NCI-H2029 (cell line): ENCODE results near the gene TENM4.
A peak's percentile ranks its signal among the peaks of the same experiment; 100 is the strongest.

Experiments used
- DNase-seq: peaks from one replicate; lab custom pipeline; 2025; lab: John Stamatoyannopoulos, UW

The TENM4 gene

DNA sequence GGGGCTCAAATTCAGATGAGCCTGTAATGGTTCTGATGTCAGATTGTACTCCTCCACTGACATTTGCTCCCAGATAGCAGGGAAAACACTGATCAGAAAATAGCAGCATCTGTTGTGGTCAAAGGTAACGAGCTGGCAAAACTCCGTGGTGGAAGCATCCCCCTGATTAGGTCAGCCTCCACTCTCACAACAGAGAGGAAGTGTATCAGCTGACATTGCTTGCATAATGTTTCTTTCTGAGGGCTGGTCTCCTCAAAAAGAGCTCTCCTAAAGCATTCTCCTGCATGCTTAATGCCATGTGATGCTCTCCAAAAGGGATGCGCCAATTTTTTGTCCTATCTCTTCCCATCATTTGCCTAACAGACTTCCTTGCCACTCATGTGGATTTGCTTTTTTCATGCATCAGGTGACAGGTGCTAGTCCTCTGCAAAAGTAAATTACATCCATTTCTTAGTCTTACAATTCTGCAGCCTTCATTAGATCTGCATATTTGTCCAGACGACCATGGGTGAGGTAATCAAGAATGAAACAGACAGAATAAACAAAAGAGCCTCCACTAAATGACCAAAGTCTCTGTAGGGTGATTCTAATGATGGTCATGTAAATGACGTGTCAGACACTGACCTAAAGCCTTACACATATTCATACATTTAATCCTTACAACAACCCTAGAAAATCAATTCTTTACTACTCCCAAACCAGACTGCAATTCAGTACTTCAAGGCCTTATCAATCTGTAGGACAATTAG is 6.4 kb upstream of the TENM4 start:
- no peak for DNase-seq

DNA sequence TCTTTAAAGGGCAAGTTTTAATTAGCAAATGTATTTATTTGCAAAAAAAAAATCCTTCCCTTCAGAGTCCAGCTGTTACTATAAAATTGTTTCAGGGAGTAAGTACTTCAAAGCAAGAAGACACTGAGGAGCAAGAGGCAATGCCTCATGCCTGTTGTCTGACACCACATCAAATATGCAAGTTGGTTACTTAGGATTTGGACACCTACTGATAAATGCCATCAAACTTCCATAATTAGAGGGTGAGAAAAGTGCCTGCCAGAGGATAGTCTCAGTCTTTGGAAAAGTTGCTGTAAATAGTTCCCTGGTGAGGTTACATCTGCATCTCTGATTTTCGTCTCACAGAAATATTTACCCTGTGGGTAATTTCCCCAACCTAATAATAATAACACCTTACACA is 4.1 kb upstream of the TENM4 start:
- no peak for DNase-seq

DNA sequence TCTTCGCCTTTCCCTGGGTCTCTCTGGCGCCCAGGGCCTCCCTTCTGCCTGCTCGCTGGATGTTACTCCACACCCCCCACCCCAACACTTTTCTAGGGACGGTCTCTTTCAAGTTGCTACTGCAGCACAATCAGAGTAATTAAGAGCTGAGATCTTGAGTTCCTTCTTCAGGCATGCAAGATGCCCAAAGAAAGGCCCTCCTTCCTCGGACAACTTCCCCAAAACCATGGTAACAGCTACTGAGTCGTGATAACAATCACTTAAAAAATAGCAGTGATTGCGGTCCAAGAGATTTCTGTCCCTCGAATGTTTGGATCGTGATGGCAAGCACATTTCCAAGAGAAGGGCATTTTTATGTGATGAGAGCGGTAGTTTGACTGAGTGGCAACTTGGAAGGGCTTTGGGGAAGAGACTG is 638 bp upstream of the TENM4 start:
- DNase-seq, result no peak

DNA sequence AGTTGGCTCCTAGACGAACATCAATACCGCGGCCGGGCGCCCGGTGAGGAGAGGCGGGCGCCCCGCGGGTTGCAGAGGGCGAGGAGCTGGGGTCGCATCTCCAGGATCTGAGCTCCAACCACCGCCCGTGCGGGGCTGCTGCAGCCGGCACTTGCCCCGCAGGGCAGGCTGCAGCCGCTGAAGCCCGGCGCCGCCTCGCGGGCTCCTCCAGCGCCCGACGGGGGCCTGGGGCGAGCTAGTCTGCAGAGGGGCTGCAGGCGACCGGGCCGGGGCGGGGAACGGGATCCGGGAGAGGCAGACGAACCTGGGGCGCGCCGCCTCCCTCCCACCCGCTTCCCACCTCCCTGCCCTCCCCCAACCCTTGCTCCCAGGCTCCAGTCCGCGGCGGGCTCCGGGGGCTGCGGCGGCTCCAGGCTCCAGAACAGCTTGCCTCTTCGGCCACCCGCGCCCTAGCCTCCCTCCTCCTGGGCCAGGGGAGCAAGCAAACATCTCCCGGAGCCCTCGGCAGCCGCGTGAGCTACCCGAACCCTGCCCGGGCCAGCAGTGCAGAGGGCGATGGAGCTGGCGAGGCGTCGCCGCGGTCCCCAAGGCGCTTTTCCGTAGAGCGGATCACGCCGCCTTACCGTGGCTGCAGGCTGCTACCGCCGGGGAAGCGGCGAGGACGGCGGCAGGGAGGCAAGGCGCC is 802 bp downstream of the TENM4 start:
- peak; percentile 37 for DNase-seq

DNA sequence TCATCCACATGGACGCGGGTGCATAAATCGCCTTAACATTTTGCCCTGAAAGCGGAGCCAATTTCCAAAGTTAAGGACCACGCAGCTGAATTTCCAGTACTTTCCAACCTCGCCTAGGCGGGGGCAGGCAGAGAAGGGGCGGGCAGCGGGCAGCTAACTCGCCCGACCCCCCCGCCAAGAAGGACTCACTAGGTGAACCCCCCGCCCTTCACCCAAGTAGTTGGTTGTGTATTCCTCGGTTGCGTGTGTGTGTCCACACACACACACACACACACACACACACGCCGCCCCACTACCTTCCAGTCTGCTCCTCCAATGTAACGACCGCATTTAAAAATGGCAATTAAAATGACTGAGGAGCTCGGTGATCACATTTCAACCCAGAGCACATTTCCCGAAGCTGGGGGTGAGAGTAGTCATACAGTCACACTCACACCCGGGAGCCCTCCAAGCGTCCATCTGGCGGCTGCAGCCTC is 1.4 kb downstream of the TENM4 start:
- no peak for DNase-seq

DNA sequence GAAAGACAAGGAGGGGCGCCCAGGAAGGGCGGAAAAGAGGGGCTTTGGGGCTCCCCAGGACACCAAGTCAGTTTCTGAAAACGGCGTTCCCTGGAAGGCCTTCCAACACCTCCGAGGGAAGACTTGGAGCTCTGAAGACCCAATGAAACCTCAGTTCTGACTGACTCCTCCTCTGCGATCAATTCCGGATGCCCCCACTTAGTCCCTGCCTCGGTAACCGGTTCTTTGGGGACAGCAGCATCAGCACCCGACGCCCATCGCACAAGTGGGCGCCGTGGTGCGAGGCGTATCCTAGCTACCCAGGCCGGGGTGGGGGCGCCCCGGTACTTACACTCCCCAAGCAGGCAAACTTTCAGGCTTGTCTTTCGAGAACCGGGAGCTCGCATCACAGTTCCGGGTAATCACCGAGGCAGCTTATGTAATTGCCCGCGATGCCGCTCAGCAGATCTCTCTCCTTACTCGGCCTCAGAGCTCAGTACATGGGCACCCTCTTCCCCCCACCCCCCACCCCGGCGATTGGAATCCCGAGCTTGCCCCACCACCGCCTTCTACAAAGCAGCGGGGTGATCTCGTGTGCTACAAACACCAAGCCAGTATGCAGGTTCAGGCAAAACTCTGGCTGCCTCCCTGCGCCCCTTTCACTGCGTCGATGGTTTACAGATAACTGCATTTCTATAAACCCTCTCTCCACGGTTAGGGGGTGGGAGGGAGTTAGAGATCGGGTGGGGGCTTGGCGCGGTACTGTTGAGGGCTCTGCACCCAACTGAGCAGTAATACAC is 2.0 kb downstream of the TENM4 start:
- DNase-seq, result no peak

DNA sequence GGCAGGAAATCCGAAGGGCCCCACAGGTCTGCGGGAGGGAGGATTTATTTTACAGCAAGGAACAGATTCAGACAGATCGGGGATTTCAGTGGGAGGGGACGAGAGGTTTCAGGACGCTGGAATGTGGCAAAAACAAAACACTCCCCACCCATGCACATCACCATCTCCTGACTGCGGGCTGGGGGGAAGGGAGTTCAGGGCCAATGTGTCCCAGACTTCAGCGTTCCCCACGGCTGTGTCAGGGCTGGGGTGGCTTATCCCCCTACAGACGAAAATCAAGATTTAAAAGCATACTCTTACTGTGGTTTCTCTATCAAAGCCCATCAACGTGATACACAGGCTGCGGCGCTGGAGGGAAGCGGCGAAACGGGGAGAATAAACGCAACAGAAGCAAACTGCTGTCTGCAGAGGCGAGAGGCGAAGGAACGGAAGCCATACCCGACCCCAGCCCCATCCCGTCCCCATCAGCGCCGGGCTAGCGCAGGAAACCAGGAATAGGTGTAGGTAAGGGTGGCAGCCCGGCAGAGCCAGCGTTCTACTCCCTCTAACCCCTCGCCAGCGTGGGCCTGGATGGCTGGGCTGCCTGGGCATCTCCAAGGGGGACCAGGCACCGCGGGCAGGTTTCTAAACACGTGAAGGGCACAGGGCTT is 2.7 kb downstream of the TENM4 start:
- DNase-seq, result no peak

DNA sequence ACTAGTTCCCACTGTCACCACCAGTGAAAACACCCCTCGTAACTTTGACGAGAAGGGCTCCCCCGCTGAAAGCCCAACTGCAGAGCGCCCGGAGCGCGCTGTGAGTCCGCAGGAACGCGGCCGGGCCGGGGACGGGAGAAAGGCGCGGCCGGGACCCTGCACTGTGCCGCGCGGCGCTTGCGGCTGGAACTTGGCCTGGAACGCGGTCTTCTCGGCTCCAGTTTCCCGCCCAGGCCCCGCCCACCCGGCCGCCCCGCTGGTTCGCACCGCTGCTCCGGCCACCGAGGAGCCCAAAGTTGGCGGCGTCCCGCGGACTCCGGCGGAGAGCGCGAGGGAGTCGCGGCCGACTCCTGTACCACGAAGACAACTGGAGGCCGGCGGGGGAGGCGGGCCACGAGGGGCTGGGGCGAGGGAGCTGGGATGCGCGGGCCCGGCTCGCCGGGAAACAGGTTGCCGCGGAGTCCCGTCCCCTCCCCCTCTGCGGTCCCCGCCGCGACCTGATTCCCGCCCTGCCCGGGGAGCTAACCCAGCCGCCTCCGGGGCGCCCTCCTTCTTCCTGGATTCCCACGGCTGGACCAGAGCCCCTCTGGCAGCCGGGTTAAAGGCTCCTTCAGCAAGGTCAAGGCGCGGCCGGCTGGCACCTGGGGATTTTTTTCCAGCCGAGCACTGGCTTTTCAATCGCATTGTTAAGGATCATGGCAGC is 3.4 kb downstream of the TENM4 start:
- DNase-seq, result peak; percentile 43

DNA sequence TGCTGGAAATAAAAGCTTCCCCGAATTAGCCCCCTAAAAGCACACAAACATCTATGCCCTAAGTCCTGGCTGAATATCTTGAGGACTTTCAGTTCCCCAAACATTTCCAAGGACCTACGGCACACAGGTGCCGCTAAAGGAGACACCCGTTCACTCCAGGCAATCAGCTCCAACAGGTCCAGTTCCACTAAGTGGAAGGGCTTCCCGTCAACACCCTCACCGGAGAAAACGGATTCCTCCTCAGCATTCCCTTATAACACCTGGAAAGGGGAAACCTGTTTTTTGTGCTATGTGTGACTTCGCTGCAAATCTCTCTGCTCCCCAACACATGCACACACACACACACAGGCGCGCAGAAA is 3.9 kb downstream of the TENM4 start:
- DNase-seq, result no peak

DNA sequence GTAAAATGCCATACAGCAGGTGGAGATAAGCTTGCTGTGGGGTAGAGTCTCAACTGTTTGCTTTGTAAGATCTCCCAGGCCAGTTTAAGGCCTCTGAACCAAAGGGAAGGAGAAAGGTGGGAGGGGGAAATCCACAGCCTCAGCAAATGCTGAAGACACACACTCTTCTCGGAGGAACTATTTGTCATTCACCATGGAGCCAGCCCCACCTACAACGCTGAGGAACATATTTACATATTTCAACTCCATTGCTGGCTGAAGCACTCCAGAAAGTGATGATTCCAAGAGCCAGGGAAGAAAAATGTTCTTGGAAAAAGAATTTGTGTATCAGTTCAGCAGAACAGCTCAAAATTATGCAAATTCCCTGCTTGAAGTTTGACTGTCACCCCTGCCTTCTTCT is 6.5 kb downstream of the TENM4 start:
- no peak for DNase-seq

DNA sequence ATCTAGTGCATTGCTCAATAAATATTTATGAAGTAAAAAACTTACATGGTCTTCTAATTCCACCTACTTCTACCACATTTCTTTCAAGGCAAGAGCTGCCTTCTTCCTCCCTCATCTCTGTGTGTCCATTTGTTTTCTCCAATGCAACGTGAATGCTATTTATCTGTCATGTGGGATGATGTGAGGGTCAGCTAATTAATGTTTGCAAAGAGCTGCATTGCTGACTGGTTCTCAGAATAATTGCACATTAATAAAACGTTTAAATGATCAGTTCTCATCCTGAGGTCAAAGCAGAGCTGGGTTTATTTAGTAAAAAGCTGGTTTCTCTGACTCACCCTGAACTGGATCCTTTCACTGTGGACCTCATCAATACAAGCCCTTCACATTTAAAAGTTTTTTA is 8.7 kb downstream of the TENM4 start:
- DNase-seq, result no peak

DNA sequence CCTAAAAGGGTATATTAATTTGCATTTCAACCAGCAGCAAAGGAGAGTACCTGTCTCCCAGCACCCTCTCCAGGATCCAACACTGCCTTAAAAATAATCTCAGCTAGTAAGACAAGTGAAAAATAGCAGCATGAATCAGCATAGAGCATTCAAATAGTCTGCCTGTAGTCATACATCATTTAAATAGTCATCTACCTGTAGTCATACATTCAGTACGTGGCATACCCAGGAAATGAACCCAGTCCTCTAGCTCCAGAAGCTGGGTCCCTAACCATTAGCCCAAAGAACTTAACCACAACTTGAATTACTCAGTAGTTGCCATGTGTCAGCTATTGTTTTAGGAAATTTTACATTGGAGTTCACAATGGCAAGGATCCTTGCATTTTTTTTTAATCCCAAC is 9.3 kb downstream of the TENM4 start:
- no peak for DNase-seq

DNA sequence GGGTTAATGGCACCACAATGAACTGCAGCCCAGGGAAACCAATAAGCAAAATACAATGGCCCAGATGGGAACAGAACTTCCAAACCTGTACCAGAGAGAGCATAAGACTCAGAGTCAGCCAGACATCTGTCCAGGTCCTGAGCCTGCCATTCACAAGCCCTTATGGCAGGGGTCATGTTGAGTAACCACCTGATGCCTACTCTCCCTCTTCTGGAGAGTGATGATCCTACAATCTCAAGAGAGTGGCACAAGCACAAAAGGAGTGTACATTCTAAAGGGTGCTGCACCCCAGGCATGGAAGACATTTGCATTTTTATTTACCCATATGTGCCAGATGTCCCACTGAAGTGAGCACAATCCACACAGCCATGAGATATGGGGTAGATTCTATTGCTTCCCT is 10.6 kb downstream of the TENM4 start:
- DNase-seq, result no peak

DNA sequence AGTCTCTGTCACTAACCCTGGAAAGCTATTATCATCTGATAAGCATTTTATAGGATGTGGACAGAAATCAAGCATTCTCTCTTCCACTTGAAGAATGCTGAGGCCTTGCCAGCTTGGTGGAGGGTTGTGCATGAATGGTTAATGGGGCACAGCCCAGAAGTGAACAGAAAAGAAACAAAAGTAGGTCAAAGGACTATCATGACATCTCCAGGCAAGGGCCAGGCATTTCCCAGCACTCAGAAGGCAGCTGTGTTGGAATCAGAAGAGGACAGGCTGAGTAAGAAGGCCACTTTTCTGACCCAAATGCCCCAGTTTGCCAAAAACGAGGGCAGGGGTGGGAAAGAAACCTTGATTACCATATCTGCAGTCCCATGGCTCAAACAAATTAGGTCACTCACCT is 12.4 kb downstream of the TENM4 start:
- DNase-seq, result no peak

DNA sequence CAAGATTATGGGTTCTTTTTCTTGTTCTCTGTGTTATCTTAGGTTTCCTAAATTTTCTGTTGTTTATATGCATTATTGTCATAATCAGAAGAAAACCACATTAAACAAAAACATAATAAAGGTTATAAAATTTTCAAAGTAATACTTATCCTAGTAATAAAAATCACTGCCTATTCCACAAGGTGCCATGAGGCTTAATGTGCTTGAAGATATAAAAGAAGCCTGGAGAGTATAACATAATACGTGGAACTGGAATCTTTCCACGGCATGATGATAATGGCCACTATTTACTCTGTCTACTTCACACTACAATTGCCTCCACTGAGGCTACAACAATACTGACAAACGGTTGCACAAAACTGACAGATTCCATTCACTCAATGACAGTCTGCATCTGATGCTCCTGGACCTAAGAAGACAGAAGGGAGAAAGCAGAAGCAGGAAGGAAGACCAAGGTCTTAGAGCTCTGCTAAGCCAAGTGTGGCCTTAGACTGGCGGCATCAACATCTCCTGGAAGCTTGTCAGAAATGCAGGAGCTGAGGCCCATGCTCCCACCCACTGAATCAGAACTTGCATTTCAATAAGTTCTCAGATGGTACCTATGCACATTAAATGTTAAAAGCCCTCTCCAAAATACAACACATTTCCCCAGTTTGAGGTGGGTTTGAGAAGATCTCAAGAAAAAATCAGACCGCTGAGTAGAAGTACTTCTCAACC is 13.1 kb downstream of the TENM4 start:
- no peak for DNase-seq

DNA sequence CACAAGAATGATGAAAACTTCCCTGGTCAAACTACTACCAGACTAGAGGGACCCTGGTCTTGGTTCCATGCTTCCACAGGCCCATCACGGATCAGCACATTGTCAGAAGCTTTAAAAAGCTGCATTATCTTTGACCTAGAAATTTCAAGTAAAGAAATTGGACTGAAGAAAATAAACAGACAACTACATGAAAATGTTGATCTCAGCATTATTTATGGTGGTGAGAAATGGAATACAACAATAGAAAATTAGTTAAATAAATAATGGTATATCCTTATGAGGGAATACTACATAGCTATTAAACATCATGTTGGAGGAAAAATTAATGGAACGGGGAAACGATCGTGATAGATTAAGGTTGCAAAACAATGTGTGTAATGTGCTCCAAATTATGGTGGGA is 13.7 kb downstream of the TENM4 start:
- no peak for DNase-seq

DNA sequence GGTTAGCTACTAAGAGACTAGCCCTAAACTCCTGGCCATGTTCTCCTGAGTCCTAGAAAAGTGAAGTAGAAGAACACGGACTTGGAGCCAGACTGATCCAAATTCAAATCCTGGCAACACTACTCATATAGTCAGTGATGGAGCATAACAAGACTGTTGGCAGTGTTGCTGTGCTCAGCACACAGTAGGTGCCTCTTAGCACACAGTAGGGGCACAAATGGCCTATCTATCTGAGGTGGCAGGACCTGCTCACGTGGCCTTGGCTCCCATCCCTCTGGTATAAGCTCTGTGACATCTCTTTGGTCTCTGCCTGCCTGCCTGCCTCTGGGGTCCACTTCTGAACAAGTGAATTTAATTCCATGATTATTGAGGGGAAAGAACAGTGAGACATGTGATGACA is 15.4 kb downstream of the TENM4 start:
- DNase-seq, result no peak

DNA sequence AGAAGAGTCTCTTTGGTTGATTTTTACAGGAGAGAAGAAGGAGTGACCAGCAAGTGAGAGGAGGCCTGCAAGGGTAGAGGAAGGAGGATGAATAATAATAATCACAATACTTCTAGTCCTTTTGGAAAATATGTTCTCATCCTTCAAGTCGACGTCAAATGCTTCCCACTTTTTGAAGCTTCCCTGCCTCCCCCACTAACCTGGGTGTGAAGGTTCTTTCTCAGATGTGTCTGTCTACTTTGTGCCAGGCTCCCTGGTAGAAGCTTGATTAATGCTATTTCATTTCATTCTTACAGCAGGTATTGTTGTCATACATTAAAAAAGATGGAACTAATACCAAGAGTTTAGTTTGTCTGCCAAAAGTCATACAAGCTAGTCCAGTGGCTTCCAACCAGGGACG is 17.1 kb downstream of the TENM4 start:
- no peak for DNase-seq

DNA sequence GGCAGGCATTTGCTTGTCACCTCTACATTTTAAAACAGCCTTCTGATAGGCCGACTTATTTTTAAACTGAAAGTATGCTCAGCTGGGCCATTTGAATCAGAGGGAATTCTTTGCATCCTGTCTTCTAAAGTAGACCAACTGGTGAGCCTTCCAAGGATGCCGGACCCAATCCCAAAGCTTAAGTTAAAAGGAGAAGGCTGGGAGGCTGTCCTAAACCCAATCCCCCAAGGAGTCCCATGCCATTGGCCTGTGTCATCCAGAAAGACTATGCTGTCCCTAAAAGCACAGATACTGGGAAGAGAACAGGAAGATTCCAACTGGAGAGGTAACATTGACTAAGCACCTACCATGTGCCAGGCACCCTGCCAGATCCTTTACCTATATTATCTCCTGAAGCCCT is 18.0 kb downstream of the TENM4 start:
- no peak for DNase-seq

DNA sequence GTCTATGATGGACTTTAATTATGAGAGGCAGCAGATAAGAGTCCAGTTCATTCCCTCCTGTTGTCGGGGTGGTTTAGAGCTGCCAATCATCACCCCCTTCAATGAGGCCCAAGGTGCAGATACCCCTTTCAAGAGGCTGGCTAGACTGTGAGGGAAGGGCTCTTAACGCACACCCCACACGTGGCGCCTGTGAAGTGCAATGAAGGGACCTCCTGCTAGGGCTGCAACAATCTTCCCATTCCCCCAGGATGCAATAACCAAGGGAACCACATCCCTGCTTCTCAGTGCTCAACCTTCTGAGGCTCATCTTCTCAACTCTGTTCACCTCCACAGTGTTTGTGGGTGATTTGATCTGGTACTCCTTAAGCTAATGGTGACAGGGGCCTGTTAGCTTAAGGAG is 19.0 kb downstream of the TENM4 start:
- DNase-seq, result no peak

DNA sequence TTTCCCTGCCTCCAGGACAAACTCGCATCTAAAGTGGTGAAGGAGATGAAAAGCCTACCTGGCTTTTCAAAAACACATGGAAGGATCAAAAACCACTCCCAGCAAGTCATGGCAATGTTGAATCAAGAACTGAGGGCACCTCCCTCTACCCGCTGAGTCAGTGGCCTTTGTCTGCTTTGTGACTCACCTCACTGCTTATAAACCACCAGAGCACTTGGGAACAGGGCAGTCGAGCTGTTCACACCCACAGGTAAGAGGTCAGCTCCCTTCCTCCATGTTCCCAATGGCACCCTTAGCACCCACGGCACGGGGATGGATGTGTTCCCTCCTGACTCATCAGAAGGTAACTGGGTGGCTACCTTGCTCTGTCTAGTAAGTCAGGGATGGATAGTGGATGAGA is 21.7 kb downstream of the TENM4 start:
- DNase-seq, result no peak
